Neural cell (in vitro differentiated cells): ENCODE data around the gene SNPH.

Experiments
- CTCF ChIP-seq: fragments of 450-650 bp; IDR thresholded peaks from 2 replicates; pipeline ENCODE4 v1.5.1; 2014; ENCODE audit warnings: antibody characterized with exemption, mild to moderate bottlenecking, moderate library complexity; ENCODE audit not compliant: poor library complexity, severe bottlenecking
- EP300 ChIP-seq: fragments of 450-650 bp; conservative IDR thresholded peaks from 2 replicates; pipeline ENCODE4 v1.6.1; 2014; ENCODE audit warnings: antibody characterized with exemption, mild to moderate bottlenecking, moderate library complexity; ENCODE audit not compliant: poor library complexity, severe bottlenecking
- EZH2 ChIP-seq: fragments of 200-600, 300-800 bp; shearing (Covaris generic), sonication (generic); IDR thresholded peaks from 2 replicates; pipeline ENCODE4 v1.6.1; 2014; ENCODE audit warnings: antibody characterized with exemption, low read length, borderline replicate concordance, mild to moderate bottlenecking; ENCODE audit not compliant: insufficient read depth, poor library complexity, severe bottlenecking
- RAD21 ChIP-seq: fragments of 450-650 bp; conservative IDR thresholded peaks from 2 replicates; pipeline ENCODE4 v1.6.1; 2014; ENCODE audit warnings: antibody characterized with exemption, mild to moderate bottlenecking, moderate library complexity
- REST ChIP-seq: IDR thresholded peaks from 2 replicates; pipeline ENCODE4 v1.6.1; 2012; ENCODE audit warnings: borderline replicate concordance
- TAF1 ChIP-seq: IDR thresholded peaks from 2 replicates; pipeline ENCODE4 v1.6.1; 2012; ENCODE audit warnings: low read depth

DNA sequence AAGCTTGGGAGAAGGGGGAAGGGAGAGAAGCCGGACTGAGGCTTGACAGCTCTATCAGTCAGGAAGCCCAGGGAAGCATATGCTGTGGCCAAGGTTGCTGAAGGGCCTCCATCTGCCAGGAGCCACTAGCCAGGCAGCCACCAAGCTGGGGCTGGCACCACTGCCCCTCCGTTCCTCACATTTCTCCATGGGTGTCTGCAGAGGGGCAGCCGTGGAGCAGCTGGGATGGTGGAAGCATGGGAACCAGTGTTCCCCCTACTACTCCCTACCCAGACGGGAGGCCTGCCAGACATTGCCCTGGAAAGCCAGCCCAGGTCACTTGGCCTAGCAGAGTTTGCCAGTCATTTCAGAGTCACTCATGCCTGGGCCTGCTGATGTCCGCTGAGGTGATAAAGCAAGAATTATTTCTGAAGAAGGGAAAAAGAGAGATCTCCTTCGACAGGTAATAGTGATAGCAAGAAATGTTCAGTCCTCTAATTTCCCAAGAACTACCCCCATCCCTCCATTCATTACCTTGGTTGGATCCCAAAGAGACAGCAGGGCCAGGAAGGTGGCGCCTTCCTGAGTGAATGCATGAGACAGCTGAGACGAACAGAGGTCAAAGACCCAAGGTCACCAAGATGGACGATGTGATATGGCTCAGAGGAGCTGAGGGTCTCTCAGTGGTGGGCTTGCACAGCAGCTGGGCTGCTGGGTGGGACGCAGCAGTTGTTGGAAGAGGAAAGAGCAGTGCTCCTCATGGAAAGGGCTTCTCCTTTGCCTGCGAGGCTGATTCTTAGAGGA, 21.9 kb downstream of the SNPH start:
- TF ChIP-seq TAF1 (no peak), CTCF (no peak), REST (no peak), RAD21 (no peak), EP300 (no peak), EZH2 (no peak)
